NCI-H187 (cell line): ENCODE measurements around the gene CASR.

Experiments
- DNase-seq, 2 experiments: peaks; one replicate each; lab custom pipeline; 2025; lab: John Stamatoyannopoulos, UW

CASR gene

GRCh38 chr3:122258757-122259371 lies 75.4 kb downstream of the CASR start:
- peak; percentile 35 to 71 for DNase-seq

DNA sequence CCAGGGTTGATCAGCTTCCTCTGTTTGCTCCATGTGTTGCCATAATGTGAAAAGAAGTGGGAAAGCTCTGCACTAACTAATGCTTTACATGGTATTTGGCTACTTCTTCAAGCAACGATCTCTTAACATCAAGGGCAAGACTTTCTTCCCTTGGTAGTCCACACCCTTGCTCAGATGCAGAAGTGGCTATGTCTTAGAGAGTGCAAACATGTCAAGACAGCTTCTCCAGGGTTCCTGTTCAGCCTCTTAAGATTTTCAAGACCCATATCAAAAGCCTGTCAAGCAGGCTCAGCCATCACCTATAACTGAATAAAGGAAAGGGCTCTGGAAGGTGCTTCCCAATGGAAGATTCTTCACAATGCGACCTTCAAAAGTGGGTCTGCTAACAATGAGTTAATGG lies 76.7 kb downstream of the CASR start:
- DNase-seq, result no peak

- DNase-seq, result no peak
These were observed 79.6 kb downstream of the CASR start for GRCh38 chr3:122263058-122263457.

DNA sequence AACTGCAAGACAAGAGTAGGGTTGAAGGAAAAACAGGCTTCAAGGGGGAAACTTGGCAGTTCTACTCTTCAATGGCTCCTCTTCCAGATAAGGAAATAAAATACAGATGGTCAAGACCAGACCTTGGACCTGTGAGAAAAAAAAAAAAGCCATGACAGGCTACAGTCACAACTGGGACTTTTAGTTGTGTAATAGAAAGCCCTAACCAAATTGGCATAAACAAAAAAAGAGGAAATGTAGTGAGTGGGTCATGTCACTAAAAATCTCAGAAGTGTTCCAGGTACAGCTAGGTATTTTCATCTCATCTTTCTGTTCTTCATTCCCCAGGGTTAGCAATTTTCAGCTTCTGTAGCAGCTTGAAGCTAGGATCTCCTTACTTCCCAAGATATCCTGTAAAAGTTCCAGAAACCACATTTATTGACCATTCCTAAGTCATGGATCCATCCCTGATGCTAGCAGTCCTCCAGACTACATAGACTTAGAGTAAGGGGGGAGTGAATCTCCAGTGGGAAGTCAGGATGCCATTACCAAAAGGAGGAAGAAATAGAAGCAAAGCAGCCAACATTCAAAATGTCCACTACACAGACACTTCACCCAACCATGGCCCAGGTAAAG lies 80.6 kb downstream of the CASR start:
- no peak for DNase-seq

GRCh38 chr3:122265957-122266356 lies 82.5 kb downstream of the CASR start:
- DNase-seq, result no peak

GRCh38 chr3:122268257-122269024 lies 85.0 kb downstream of the CASR start:
- DNase-seq, result no peak

DNA sequence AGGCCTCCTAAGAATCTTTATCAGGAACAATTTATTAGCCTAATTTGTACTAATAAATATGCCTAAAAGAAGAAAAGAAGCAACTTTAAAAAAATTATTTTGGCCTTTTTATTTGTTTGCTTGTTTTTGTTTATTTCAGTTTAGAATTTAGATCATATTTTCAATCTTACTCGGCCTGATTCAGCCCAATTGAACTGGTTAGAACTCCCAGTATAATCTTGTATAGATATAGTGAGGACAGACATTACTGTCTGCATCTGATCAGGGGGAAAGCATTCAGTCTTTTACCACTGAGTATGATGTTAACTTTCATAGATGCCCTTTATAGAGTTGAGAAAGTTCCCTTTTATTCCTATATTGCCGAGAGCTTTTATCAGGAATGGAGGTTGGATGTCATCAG lies 85.6 kb downstream of the CASR start:
- DNase-seq, result no peak

GRCh38 chr3:122271246-122271898 lies 87.9 kb downstream of the CASR start:
- DNase-seq, result no peak

- no peak for DNase-seq
These were observed 89.4 kb downstream of the CASR start for GRCh38 chr3:122272879-122273278.

DNA sequence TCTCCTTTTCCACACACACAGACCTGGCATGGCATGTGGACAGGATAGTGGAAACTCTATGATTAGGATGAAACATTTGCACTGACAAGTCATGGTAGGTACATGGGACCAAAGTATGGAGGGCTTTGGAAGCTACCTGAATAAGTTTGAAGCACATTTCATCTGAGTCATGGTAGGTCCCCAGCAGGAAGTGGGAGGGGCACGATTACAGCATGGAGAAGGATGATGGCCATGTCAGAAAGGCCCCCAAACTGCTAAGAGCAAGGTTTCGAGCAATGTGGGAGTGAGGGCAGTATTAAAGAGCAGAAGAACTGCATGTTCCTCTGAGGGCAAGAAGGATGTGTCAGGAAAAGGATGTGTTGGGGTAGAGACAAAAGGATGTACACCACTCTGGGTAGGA lies 90.0 kb downstream of the CASR start:
- DNase-seq, result no peak

- DNase-seq, result no peak
These were observed 98.4 kb downstream of the CASR start for GRCh38 chr3:122281891-122282290.

DNA sequence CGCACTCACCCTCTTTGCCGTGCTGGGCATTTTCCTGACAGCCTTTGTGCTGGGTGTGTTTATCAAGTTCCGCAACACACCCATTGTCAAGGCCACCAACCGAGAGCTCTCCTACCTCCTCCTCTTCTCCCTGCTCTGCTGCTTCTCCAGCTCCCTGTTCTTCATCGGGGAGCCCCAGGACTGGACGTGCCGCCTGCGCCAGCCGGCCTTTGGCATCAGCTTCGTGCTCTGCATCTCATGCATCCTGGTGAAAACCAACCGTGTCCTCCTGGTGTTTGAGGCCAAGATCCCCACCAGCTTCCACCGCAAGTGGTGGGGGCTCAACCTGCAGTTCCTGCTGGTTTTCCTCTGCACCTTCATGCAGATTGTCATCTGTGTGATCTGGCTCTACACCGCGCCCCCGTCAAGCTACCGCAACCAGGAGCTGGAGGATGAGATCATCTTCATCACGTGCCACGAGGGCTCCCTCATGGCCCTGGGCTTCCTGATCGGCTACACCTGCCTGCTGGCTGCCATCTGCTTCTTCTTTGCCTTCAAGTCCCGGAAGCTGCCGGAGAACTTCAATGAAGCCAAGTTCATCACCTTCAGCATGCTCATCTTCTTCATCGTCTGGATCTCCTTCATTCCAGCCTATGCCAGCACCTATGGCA lies 100.5 kb downstream of the CASR start:
- no peak for DNase-seq

DNA sequence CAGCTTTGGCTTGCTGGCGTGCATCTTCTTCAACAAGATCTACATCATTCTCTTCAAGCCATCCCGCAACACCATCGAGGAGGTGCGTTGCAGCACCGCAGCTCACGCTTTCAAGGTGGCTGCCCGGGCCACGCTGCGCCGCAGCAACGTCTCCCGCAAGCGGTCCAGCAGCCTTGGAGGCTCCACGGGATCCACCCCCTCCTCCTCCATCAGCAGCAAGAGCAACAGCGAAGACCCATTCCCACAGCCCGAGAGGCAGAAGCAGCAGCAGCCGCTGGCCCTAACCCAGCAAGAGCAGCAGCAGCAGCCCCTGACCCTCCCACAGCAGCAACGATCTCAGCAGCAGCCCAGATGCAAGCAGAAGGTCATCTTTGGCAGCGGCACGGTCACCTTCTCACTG lies 101.0 kb downstream of the CASR start:
- no peak for DNase-seq

- no peak for DNase-seq
These were observed 110.9 kb downstream of the CASR start for GRCh38 chr3:122294359-122294758.

GRCh38 chr3:122295266-122296062 lies 112.0 kb downstream of the CASR start:
- no peak for DNase-seq

DNA sequence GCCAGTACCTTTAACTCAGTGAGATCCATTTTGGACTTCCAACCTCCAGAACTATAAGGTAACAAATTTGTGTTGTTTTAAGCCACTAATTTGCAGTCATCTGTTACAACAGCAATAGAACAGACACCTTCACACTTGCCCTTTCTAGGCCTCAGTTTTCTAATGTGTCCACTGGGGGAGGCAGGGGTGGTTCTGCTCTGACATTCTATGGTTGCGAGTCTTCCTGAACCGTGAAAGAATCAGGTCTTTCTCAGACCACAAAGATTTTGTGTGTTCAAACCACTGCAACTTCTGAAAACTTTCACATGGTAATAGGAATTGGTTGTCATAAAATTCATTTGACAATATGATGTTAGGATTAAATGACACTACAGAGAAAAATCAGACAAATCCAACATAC lies 114.8 kb downstream of the CASR start:
- DNase-seq, result no peak

- no peak for DNase-seq
These were observed 115.7 kb downstream of the CASR start for GRCh38 chr3:122299215-122299614.

- peak; percentile 26 to 37 for DNase-seq
These were observed 116.5 kb downstream of the CASR start for GRCh38 chr3:122299872-122300460.

DNA sequence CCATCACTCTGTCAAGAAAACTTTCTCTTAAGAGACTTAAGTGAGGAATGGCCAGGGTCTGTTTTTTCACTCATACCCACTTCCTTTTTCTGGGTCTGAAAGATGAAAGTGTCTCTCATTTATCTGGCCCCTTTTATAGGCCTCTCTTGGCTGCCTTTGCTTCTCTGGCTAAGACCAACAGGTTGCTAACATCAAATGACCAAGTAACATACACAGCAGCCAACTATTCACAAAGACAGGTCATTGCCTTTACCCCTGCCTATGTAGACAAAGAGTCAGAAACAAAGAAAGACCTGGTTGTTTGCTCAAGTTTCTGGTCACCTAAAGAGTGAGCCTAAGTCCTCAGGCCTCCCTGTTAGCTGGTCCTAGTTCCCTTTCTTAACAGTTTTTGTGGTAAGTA lies 117.6 kb downstream of the CASR start:
- DNase-seq, result no peak

GRCh38 chr3:122305818-122306621 lies 122.6 kb downstream of the CASR start:
- DNase-seq, result no peak
